Measurements from ENCODE around the gene LRRC8B. TPM values are rescaled to one million over a fixed set of nuclear protein-coding genes. Genes with fewer than 3 reads are reported as not detected.

Gene LRRC8B
- polyA plus RNA-seq, 1 of the 3 experiments (the other 2 are of a cell fraction) = 3.7 TPM

DNA sequence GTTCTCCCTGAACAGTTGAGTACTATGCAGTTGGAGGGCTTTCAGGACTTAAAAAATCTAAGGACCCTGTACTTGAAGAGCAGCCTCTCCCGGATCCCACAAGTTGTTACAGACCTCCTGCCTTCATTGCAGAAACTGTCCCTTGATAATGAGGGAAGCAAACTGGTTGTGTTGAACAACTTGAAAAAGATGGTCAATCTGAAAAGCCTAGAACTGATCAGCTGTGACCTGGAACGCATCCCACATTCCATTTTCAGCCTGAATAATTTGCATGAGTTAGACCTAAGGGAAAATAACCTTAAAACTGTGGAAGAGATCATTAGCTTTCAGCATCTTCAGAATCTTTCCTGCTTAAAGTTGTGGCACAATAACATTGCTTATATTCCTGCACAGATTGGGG lies 59.6 kb downstream of the LRRC8B start:
- H3F3A ChIP-seq (replicated peaks; ENCODE audit: insufficient read depth) = peaks cover 3% of the 10 kb centered on the region
- H2AFZ ChIP-seq (ENCODE audit: low read depth) = no peak overlapping the region
- H3K27ac ChIP-seq (ENCODE audit: low read depth in 2 of 2, low read length in 1 of 2) = no peak overlapping the region
- ChIA-PET CTCF (interaction anchor here (0.9 to 2.0 kb wide), 3 partner anchors 9 to 179 kb away, joined by 3 to 5 read pairs (median 3); no protein-coding TSS in a partner anchor), POLR2A (no interaction called here)
- H3K9me3 ChIP-seq = no peaks in the 10 kb centered on the region
- no peak overlapping the region for H3K4me2 ChIP-seq
- H3K9ac ChIP-seq = no peak overlapping the region
- H3K36me3 ChIP-seq (replicated peaks in 1 of 2; ENCODE audit: control insufficient read depth in 1 of 2, insufficient read depth in 2 of 2, low read length in 1 of 2) = peaks cover 0 to 39% of the 10 kb centered on the region in 2 experiments
- TF ChIP-seq TCF12 (IDR thresholded peaks at IDR 0.05) (no peak), MEF2A (IDR thresholded peaks at IDR 0.05; ENCODE audit: borderline replicate concordance, low read depth) (no peak), RFX5 (IDR thresholded peaks at IDR 0.05; ENCODE audit: low read length) (no peak), FOSL2 (IDR thresholded peaks at IDR 0.05; ENCODE audit: borderline replicate concordance, low read depth) (no peak), FOXM1 (IDR thresholded peaks at IDR 0.05; ENCODE audit: low read depth) (no peak), GABPA (IDR thresholded peaks at IDR 0.05; ENCODE audit: low read depth) (no peak)
- TF ChIP-seq, protein P1, sequence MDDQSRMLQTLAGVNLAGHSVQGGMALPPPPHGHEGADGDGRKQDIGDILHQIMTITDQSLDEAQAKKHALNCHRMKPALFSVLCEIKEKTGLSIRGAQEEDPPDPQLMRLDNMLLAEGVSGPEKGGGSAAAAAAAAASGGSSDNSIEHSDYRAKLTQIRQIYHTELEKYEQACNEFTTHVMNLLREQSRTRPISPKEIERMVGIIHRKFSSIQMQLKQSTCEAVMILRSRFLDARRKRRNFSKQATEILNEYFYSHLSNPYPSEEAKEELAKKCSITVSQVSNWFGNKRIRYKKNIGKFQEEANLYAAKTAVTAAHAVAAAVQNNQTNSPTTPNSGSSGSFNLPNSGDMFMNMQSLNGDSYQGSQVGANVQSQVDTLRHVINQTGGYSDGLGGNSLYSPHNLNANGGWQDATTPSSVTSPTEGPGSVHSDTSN (IDR thresholded peaks at IDR 0.05) = no peak
- no peaks in the 10 kb centered on the region for H3K27me3 ChIP-seq (ENCODE audit: insufficient read depth)
- DNase-seq = no peak
- no peaks in the 10 kb centered on the region for H3K79me2 ChIP-seq (ENCODE audit: insufficient read depth)
- H3K4me3 ChIP-seq (ENCODE audit: low read depth in 2 of 2, low read length in 1 of 2) = no peak overlapping the region
- H3K4me1 ChIP-seq (ENCODE audit: control insufficient read depth in 1 of 2, insufficient read depth in 2 of 2, low read depth in 1 of 2, low read length in 1 of 2) = peaks cover 2% of the 10 kb centered on the region in 2 experiments; a peak in 2 of 4 replicates
- WGBS (ENCODE audit: low lambda C conversion rate) = 100% methylated on average over 2 of the region's 2 CpGs
- no peaks in the 10 kb centered on the region for H3K9me2 ChIP-seq
- H4K20me1 ChIP-seq (ENCODE audit: insufficient read depth) = no peaks in the 10 kb centered on the region

DNA sequence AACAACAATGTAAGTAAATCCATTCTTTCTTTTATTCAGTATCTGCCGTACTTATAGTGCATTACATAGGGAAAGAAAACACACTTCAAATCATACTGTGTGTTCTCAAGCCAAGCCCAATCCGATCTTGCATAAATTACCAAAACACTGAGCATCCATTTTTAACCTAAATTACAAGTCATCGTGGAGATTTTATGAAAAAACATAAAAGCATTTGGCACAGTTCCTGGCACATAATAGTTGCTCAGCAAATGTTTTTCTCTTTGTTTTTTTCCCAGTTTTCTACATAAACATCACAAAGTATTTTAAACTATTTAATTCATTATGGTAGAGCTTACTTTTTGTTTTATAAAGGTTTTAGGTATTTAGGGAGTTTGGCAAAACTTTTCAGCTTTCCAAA lies 60.2 kb downstream of the LRRC8B start:
- POLR2A ChIA-PET = no interaction called here
- no peaks in the 10 kb centered on the region for H3K9me2 ChIP-seq
- H3K27ac ChIP-seq (ENCODE audit: low read depth in 2 of 2, low read length in 1 of 2) = no peak overlapping the region
- H3K4me3 ChIP-seq (ENCODE audit: low read depth in 2 of 2, low read length in 1 of 2) = no peak overlapping the region
- H4K20me1 ChIP-seq (ENCODE audit: insufficient read depth) = no peaks in the 10 kb centered on the region
- TF ChIP-seq FOSL2 (IDR thresholded peaks at IDR 0.05; ENCODE audit: borderline replicate concordance, low read depth) = no peak
- no peak for TF ChIP-seq NFIC (IDR thresholded peaks at IDR 0.05; ENCODE audit: borderline replicate concordance)
- TF ChIP-seq, protein P1 (IDR thresholded peaks at IDR 0.05) = no peak
- no peak for TF ChIP-seq SMC3 (IDR thresholded peaks at IDR 0.05; ENCODE audit: low read depth, low read length)
- no peak for TF ChIP-seq RCOR1 (IDR thresholded peaks at IDR 0.05; ENCODE audit: low read length)
- no peak for TF ChIP-seq YY1 (IDR thresholded peaks at IDR 0.05; ENCODE audit: low read depth)
- TF ChIP-seq TEAD4 (IDR thresholded peaks at IDR 0.05; ENCODE audit: borderline replicate concordance, insufficient read depth) = no peak
- TF ChIP-seq RFX5 (IDR thresholded peaks at IDR 0.05; ENCODE audit: low read length) = no peak
- no peak for TF ChIP-seq RAD21 (IDR thresholded peaks at IDR 0.05; ENCODE audit: low read length)
- no peak for TF ChIP-seq POLR2AphosphoS5 (IDR thresholded peaks at IDR 0.05; ENCODE audit: low read depth, low read length)
- TF ChIP-seq MXI1 (IDR thresholded peaks at IDR 0.05; ENCODE audit: low read depth, low read length) = no peak
- no peak for TF ChIP-seq TCF12 (IDR thresholded peaks at IDR 0.05)
- no peak for TF ChIP-seq NRF1 (IDR thresholded peaks at IDR 0.05; ENCODE audit: low read depth, low read length)
- TF ChIP-seq EZH2phosphoT487 (IDR thresholded peaks at IDR 0.05; ENCODE audit: borderline replicate concordance, low read depth) = no peak
- TF ChIP-seq, protein P2, sequence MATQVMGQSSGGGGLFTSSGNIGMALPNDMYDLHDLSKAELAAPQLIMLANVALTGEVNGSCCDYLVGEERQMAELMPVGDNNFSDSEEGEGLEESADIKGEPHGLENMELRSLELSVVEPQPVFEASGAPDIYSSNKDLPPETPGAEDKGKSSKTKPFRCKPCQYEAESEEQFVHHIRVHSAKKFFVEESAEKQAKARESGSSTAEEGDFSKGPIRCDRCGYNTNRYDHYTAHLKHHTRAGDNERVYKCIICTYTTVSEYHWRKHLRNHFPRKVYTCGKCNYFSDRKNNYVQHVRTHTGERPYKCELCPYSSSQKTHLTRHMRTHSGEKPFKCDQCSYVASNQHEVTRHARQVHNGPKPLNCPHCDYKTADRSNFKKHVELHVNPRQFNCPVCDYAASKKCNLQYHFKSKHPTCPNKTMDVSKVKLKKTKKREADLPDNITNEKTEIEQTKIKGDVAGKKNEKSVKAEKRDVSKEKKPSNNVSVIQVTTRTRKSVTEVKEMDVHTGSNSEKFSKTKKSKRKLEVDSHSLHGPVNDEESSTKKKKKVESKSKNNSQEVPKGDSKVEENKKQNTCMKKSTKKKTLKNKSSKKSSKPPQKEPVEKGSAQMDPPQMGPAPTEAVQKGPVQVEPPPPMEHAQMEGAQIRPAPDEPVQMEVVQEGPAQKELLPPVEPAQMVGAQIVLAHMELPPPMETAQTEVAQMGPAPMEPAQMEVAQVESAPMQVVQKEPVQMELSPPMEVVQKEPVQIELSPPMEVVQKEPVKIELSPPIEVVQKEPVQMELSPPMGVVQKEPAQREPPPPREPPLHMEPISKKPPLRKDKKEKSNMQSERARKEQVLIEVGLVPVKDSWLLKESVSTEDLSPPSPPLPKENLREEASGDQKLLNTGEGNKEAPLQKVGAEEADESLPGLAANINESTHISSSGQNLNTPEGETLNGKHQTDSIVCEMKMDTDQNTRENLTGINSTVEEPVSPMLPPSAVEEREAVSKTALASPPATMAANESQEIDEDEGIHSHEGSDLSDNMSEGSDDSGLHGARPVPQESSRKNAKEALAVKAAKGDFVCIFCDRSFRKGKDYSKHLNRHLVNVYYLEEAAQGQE (IDR thresholded peaks at IDR 0.05; ENCODE audit: low read depth, low read length) = no peak
- TF ChIP-seq TAF1 (IDR thresholded peaks at IDR 0.05; ENCODE audit: borderline replicate concordance, low read depth, low read length) = no peak
- CTCF ChIA-PET = interaction anchor here (0.9 to 2.0 kb wide), 5 partner anchors 10 to 178 kb away, joined by 3 to 5 read pairs (median 3); partner anchors contain the start of gene LRRC8C
- no peak overlapping the region for H3K9ac ChIP-seq
- H3K36me3 ChIP-seq (replicated peaks in 1 of 2; ENCODE audit: control insufficient read depth in 1 of 2, insufficient read depth in 2 of 2, low read length in 1 of 2) = peaks cover 0 to 37% of the 10 kb centered on the region in 2 experiments
- H2AFZ ChIP-seq (ENCODE audit: low read depth) = no peak overlapping the region
- 97% methylated on average over 3 of the region's 3 CpGs for WGBS (ENCODE audit: low lambda C conversion rate)
- no peaks in the 10 kb centered on the region for H3K9me3 ChIP-seq
- peaks cover 3 to 8% of the 10 kb centered on the region in 2 experiments; a peak in 2 of 4 replicates for H3K4me1 ChIP-seq (ENCODE audit: control insufficient read depth in 1 of 2, insufficient read depth in 2 of 2, low read depth in 1 of 2, low read length in 1 of 2)
- no peaks in the 10 kb centered on the region for H3K27me3 ChIP-seq (ENCODE audit: insufficient read depth)
- no peak for DNase-seq
- H3K4me2 ChIP-seq = no peak overlapping the region
- peaks cover 7% of the 10 kb centered on the region for H3F3A ChIP-seq (replicated peaks; ENCODE audit: insufficient read depth)
- H3K79me2 ChIP-seq (ENCODE audit: insufficient read depth) = no peaks in the 10 kb centered on the region
